H1 (cell line): ENCODE data around the gene LRCH2.

Experiments
- EZH2 ChIP-seq: fragments of 200-600 bp; sonication (generic); IDR thresholded peaks from 2 replicates; pipeline ENCODE4 v1.7.1; 2012; ENCODE audit warnings: low read depth, mild to moderate bottlenecking, moderate library complexity, low read length, inconsistent platforms; ENCODE audit not compliant: severe bottlenecking
- POLR2AphosphoS5 ChIP-seq: IDR thresholded peaks from 2 replicates; pipeline ENCODE4 v1.6.1; 2011; ENCODE audit warnings: low read depth, low read length
- USF2 ChIP-seq: IDR thresholded peaks from 2 replicates; pipeline ENCODE4 v1.6.1; 2011; ENCODE audit warnings: low read length, improper control_type of control experiment
- ZNF274 ChIP-seq: IDR thresholded peaks from 2 replicates; pipeline ENCODE4 v1.7.0; 2012; ENCODE audit warnings: low read length, borderline replicate concordance; ENCODE audit errors: extremely low read depth
- TF ChIP-seq, protein P1 (sequence below), 3 experiments: IDR thresholded peaks; 1 replicate in 2 of 3; 2 replicates in 1 of 3; pipeline versions ENCODE4 v1.5.1 to v1.6.1; 2011; ENCODE audit warnings: low read length in 3 of 3, mild to moderate bottlenecking in 3 of 3, inconsistent platforms in 2 of 3, low read depth in 1 of 3, moderate library complexity in 1 of 3; ENCODE audit not compliant: insufficient read depth in 1 of 3; ENCODE audit errors: control extremely low read depth in 1 of 3
- TF ChIP-seq, protein P2 (sequence below): IDR thresholded peaks from 2 replicates; pipeline ENCODE4 v1.6.1; 2012; ENCODE audit warnings: inconsistent platforms

DNA sequence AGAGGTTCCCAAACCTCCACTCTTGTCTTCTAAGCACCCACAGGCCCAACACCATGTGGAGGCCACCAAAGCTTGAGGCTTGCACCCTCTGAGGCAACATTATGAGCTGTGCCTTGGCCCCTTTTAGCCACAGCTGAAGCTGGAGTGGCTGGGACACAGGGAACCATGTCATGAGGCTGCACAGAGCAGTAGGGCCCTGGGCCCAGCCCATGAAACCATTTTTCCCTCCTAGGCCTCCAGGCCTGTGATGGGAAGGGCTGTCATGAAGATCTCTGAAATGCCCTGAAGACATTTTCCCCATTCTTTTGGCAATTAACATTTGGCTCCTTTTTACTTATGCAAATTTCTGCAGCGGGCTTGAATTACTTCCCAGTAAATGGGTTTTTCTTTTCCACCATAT is 29.9 kb downstream of the LRCH2 start:
- TF ChIP-seq POLR2AphosphoS5: no peak
- TF ChIP-seq, protein P1, sequence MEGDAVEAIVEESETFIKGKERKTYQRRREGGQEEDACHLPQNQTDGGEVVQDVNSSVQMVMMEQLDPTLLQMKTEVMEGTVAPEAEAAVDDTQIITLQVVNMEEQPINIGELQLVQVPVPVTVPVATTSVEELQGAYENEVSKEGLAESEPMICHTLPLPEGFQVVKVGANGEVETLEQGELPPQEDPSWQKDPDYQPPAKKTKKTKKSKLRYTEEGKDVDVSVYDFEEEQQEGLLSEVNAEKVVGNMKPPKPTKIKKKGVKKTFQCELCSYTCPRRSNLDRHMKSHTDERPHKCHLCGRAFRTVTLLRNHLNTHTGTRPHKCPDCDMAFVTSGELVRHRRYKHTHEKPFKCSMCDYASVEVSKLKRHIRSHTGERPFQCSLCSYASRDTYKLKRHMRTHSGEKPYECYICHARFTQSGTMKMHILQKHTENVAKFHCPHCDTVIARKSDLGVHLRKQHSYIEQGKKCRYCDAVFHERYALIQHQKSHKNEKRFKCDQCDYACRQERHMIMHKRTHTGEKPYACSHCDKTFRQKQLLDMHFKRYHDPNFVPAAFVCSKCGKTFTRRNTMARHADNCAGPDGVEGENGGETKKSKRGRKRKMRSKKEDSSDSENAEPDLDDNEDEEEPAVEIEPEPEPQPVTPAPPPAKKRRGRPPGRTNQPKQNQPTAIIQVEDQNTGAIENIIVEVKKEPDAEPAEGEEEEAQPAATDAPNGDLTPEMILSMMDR (IDR thresholded peaks at IDR 0.05; ENCODE audit: control extremely low read depth in 1 of 3, insufficient read depth in 1 of 3, low read depth in 1 of 3, low read length in 3 of 3): no peak
- TF ChIP-seq ZNF274: no peak
- TF ChIP-seq, protein P2, sequence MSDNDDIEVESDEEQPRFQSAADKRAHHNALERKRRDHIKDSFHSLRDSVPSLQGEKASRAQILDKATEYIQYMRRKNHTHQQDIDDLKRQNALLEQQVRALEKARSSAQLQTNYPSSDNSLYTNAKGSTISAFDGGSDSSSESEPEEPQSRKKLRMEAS: no peak
- no peak for TF ChIP-seq USF2
- TF ChIP-seq EZH2: no peak
